SH-SY5Y (cell line): ENCODE measurements around the gene PRRX2.

Experiments used
- GATA2 ChIP-seq: IDR thresholded peaks from 2 replicates; pipeline ENCODE4 v1.6.1; 2011; ENCODE audit warnings: mild to moderate bottlenecking, low read depth, low read length
- GATA3 ChIP-seq: IDR thresholded peaks from 2 replicates; pipeline ENCODE4 v1.6.1; 2011; ENCODE audit warnings: low read depth, mild to moderate bottlenecking, low read length, moderate library complexity

Gene PRRX2

DNA sequence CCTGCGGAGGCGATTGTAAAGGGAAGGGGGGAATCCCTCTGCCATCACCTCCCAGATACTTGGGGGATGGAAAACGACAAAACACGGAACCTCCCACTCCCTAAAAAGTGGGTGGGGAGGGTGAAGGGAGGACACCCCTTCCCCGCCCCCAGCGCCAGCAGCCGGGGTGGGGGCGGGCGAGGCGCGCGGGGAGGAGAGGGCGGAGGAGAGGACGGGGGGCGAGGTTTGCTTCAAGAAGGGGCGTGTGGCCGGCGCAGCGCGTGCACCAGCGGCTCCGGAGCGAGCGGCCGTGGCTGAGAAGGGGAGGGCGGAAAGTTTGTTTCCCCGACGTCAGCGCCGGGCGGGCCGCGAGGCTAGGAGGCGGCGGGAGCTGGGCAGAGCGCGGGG, at the start of gene PRRX2:
Gene PRRX2 (plus strand): TSS at position 259 of the 387 bp plus-strand sequence. CDS start 221 bp downstream, outside the sequence.
- TF ChIP-seq GATA2 (no peak), GATA3 (no peak)

DNA sequence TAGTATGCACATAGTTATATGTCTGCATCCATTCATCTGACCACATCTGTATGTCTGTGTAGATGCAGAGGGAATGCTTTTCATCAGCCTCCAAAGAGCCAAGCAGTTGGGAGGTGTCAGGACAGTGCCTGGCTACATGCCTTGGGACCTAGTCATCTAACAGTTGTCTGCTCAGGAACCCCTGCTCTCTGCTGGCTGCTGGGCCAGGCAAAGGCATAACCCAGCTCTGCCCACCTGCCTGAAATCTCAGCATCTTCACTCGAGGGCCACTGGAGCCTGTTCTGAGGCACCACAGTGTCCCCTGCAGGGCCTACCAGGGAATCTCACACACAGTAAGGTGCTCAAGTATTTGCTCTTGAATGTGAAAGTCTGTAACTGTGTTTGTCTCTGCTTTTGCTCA, 48.3 kb upstream of the PRRX2 start:
- TF ChIP-seq GATA3 (no peak), GATA2 (no peak)

DNA sequence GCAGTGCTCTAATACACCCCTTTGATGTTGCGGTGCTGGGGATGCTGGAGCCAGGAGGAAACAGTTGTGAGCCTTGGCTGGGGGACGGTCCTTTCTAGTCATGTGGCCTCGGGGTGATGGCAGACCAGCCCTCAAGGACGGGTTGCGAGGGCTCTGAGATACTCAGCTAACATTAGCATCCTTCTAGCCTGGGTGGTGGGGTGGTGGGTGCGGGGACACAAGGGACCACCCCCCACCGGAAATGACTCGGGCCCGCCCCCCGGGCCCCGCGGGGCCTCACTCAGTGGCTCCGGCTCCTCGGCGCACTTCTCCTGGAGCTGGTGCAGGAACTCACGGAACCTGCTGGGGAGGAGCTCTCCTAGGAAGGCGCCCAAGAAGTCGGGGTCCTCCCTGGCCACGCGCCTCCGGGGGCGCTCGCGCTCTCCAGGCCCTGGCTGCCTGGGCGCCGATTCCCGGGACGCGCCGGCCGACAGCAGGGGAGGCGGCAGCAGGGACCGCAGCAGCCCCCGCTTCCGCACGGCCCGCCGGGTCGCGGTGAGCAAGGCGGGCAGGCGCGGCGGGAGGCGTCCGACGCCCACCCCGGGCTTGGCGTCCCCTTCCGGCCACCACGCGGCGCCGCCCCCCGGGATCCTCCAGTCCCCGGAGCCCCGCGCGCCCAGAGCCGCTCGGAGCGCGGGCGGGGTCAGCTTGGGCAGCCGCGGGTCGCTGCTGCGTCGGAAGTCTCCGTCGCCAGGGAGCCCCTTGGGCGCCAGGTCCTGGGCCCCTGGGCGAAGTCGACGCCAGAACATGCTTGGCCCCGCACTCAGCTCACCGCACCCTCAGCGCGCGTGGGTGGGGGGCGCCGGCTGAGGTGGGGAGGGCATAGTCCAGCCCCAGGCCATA, 45.4 kb upstream of the PRRX2 start:
- TF ChIP-seq GATA3 (no peak), GATA2 (no peak)

DNA sequence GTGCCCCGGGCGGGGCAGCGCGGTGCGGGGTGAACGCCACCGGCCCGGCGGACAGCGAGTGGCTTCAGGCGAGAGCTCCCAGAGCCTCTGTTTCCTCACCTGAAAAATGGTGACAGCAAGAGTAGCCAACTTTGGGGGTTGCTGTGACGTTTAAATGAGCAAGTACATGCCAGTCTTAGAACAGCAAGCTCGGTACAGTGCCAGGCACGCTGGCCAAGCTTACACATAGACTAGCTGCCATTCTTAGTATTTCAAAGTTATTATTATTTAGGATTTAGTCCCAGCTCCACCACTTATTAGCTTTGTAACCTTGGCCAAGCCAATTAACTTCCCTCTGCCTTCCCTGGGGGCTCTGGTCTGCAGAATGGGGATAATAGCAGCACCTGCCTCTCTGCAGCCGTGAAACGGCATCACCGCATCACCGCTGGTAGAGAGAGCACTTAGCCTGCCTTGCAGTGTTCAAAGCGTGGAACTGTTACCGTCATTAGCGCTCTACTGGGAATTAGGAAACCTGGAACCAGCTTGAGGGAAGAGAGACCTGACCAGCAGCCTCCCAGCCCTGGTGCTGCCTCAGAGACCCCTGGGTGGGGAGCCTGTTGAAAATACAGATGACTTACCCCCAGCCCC, 44.7 kb upstream of the PRRX2 start, which contains the start of gene C9orf50:
Gene C9orf50 (minus strand): TSS at position 433 of the 627 bp plus-strand sequence. CDS start 527 bp downstream, outside the sequence.
- TF ChIP-seq GATA2 (no peak), GATA3 (no peak)

DNA sequence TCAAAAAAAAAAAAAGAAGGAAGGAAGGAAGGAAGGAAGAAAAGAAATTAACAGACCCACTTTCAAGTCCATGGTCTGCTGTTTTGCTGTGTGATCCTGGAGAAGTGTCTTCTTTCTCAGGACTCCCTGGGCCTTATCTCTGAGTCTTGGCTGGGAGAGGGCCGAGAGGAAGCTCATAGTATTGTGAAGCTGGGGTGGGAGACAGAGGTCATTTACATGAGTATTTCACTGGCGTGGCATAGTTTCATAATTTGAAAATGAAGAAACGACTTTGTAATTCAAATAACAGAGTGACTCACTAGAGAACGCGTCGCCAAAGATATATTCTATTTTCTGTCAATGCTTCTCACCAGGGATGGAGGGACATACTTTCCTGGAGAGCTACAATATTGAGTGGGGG, 42.1 kb upstream of the PRRX2 start:
- no peak for TF ChIP-seq GATA3
- no peak for TF ChIP-seq GATA2

DNA sequence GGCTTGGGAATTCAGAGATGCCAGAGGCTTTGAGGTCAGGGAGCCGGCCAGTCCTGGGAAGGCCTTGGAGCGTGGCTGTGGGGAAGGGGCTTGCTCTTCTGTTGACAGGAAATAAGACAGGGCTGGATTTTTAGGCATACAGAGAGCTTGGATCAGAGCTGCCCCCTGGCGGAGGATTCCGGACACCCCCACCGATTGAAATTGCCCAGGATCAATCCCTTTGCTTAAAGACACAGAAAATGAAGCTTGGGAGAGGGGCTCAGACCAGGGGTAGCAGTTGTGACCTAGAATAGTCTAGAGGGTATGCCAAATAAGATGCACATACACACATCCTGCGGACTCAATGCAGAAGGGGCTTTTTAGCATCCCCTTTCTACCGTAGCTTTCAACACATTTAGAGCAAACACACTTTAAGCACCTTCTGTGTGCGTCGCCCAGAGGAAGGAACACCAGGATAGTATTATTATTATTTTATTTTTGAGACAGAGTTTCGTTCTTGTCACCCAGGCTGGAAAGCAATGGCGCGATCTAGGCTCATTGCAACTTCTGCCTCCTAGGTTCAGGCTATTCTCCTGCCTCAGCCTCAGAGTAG, 41.2 kb upstream of the PRRX2 start:
- TF ChIP-seq GATA3 = no peak
- TF ChIP-seq GATA2 = no peak

DNA sequence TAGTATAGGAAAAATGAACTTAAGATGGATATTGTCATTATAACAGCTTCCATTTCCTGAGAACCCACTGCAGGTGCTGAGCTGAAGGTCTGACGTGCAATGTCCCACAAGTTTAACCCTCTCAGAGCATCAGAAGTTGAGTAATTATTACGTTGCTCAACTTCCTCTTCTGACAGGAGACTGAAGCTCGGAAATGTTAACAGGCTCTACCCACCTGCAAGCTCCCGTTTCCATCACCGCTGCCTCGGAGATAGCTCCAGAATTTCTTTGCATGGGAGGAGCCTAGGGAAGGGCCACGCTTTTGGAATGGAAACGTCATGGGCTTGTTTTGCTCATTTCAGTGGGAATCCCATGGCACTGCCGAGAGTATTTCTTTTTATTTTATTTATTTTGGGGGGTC, 40.5 kb upstream of the PRRX2 start:
- TF ChIP-seq GATA2 = no peak
- TF ChIP-seq GATA3 = no peak

DNA sequence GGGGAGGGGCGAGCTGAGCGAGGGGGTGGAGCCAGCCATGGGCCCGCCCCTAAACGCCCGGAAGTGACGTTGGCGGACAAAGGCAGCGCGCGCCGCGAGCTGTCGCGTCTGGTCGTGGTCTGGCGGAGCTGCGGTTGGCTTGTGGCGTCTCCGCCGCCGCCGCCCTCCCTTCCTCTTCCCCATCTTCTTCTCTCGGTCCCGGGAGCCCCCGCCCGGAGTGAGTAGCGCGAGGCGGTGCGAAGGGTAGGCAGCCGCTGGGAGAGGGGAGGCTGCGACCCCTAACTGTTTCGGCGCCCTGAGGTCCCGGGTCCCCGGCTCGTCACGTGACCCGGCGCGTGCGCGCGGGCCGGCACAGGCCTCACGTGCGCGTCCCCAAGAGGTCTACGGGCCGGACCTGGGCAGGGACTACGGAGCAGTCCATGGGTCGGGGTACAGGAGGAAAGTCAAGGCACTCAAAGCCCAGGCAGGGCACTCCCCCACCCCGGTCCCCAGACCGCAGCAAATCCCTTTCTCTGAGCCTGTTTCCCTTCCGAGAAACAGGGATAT, 39.3 kb upstream of the PRRX2 start, which contains the start of gene NTMT1:
Gene NTMT1 (plus strand): TSS at position 85 of the 546 bp plus-strand sequence. CDS start 6,541 bp downstream, outside the sequence.
- TF ChIP-seq GATA2 = no peak

DNA sequence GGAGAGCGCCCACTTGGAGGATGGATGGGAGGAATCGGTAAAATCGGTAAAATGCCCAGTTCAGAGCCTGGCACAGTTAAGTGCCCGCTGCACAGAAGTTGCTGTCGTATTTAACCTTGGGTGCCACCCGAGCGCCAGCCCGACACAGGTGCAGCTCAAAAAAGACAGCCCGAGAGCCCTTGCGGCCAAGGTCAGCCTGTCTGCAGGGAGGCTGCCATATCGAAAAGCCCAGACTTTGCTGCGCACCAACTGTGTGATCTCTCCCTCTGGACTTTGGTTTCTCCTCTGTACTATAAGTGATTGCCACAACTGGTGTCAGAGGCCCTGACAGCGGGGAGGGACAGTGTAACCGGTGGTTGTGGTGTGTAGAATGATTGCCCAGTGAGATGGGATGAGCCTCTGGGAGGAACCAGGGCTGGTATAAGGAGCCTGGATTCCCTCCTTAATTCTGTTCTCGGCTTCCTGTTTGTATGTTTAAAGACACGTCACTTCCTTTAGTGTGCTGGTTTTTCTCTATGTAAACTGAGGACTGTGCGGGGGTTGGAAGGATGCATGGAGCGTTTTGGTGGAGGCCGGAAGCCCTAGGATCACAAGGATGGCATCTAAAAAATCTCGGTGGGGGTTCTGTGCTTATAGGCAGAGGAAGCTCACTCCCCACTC, 38.7 kb upstream of the PRRX2 start:
- TF ChIP-seq GATA3 = no peak
- TF ChIP-seq GATA2 = no peak

DNA sequence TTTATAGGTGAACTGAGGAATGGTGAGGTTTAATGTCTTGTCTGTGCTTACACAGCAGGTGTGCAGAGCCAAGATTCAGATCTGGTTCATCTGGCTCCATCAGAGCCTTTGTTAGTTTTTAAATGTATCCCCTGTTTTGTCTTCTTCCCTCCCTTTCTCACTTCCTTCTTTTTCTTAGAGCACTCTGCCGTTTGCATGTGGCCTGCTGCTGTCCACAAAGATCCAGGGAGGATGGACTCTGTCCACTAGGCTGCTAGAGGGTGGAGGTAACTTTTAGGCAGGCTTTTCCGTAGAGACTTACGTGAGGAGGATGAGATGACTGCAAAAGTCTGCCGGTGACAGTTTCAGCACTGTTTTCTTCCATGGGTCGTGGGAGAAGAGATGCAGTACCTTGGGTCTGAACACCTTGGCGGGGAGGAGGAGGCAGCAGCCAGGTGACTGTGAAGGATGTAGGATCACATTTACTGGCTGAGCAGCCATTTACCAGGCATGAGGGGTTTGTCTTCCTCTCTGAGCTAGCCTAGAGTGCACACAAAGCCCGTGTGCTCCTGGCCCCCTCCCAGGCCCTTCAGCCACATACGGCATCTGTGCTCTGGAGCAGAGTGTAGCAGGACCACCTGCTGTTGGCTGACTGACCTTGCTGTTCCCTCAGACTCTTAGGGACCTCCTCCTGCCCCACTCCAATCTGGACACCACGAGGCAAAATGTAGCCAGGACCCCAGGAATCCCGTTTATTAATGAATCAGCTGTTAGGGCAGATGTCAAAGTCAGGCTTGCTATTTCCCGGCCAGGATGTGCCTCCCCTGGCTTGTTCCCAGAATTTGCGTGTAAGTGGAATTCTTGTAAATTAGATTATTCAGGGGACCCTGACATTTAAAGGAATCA, 37.6 kb upstream of the PRRX2 start:
- no peak for TF ChIP-seq GATA3
- no peak for TF ChIP-seq GATA2

DNA sequence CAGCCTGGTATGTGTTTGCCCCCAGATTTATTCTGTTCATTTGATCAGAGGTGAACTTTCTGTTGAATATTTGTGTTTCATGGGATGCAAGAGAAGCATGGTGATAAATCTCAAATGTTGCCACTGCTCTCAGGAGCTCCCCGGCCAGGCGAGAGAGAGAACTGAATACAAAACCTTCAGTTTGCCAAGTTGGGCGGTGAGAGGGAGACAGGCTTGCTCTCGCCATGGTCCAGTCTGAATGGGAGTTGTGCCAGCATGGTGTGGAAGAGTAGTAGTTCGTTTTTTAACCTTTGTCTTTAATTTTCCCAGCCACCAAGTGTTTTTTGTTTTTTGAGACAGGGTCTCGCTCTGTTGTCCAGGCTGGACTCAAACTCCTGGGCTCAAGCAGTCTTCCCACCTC, 36.7 kb upstream of the PRRX2 start:
- TF ChIP-seq GATA3 (no peak), GATA2 (no peak)

DNA sequence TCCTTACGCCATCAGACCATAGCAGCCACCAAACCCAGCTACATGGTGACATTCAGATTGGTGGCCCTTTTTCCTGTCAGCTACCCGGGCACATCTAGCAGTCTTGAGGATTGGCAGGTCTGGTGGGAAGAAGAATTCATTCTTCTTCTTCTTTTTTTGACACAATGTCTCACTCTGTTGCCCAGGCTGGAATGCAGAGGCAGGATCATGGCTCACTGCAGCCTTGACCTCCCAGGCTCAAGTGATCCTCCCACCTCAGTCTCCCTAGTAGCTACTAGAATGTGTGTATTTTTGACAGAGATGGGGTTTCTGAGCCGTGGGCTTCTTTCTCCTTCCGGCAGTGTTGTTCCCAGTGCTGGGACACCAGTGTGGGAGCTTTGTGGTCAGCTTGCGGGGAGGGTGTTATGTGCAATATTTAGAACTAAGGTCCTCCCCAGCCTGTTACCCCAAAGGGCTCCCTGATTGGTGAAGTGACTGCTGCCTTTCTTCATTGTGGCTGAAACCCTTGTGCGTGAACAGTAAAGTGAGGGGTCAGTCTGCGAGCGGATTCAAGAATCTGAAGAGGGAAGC, 36.1 kb upstream of the PRRX2 start:
- TF ChIP-seq GATA2 (no peak), GATA3 (no peak)

DNA sequence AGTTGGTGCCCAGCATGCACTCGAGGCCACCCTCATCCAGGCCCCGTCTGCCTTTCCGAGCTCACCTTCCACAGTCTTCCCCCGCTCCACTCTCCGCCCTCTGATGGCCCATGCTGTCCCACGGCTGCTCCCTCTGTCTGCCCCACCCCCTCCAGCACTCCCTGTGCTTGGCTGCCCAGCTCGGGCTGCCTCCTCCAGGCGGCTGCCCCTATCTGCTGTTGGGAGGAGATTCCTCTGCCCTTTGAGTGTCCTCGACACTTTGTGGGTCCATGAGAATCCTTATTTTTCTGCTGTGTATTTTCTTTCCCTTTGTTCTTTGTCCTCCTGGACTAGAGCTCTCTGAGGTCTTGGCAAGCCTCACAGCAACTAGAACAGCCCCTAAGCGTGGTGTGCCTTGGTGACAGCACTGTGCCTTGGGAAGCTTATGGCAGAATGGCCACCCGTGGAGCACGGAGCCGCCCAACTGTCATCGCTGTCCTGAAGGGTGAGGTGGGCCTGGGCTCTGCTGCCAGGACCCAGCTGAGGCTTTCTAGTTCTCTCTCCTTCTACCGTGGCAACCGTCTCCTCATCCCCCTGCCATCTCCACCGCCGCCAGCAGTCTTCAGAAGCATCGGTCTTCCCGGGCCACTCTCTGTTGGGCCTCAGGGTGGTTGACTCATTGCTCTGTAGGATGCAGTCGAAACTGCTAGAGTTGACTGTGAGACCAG, 34.3 kb upstream of the PRRX2 start:
- TF ChIP-seq GATA2 = no peak
- TF ChIP-seq GATA3 = no peak
